Nephron progenitor cell (in vitro differentiated cells): Measurements from ENCODE around the gene NRP2.
A peak's percentile ranks its signal among the peaks of the same experiment; 100 is the strongest.

ENCODE experiments used
- DNase-seq: peaks from one replicate; pipeline ENCODE4 v3.0.0; 2021
- H3K27ac Mint-ChIP-seq: 2 replicates; pipeline ENCODE4 v1.8.0; 2021; ENCODE audit warnings: mild to moderate bottlenecking, moderate library complexity, mixed read lengths
- H3K27me3 Mint-ChIP-seq: 2 replicates; pipeline ENCODE4 v1.8.0; 2021; ENCODE audit warnings: mild to moderate bottlenecking, low read depth, mixed read lengths; ENCODE audit not compliant: poor library complexity
- H3K36me3 Mint-ChIP-seq: 2 replicates; pipeline ENCODE4 v1.8.0; 2021; ENCODE audit warnings: low read depth, mixed read lengths
- H3K4me1 Mint-ChIP-seq: 2 replicates; pipeline ENCODE4 v1.8.0; 2021; ENCODE audit warnings: mixed read lengths
- H3K4me3 Mint-ChIP-seq: 2 replicates; pipeline ENCODE4 v1.8.0; 2021; ENCODE audit warnings: mild to moderate bottlenecking, moderate library complexity, mixed read lengths
- H3K9me3 Mint-ChIP-seq: 2 replicates; pipeline ENCODE4 v1.8.0; 2021; ENCODE audit warnings: mild to moderate bottlenecking, moderate library complexity, mixed read lengths
- TF ChIP-seq, protein P1 (sequence below): fragments of 200-600 bp; sonication (generic); IDR thresholded peaks from 2 replicates; pipeline ENCODE4 v1.5.0; 2021; ENCODE audit warnings: antibody characterized with exemption

The NRP2 gene

DNA sequence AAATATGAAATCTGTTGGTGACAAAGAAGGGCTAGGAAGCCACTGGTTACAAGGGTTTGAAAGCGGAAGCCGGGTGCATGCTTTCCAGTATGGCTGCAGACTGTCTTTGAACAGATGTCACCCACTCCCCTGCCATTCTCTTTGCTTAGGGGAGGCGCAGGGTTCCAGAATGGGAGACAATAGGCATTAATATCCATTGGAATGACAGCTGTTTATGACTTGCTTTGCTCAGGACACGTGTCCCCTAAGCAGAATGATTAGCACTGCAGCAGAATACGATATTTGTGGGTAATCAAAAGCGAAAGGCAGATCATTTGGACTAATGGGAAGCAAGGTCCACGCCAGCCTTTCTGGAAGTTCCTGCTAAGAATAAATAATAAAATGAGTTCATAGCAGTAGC lies 25.8 kb upstream of the NRP2 start:
- TF ChIP-seq, protein P1, sequence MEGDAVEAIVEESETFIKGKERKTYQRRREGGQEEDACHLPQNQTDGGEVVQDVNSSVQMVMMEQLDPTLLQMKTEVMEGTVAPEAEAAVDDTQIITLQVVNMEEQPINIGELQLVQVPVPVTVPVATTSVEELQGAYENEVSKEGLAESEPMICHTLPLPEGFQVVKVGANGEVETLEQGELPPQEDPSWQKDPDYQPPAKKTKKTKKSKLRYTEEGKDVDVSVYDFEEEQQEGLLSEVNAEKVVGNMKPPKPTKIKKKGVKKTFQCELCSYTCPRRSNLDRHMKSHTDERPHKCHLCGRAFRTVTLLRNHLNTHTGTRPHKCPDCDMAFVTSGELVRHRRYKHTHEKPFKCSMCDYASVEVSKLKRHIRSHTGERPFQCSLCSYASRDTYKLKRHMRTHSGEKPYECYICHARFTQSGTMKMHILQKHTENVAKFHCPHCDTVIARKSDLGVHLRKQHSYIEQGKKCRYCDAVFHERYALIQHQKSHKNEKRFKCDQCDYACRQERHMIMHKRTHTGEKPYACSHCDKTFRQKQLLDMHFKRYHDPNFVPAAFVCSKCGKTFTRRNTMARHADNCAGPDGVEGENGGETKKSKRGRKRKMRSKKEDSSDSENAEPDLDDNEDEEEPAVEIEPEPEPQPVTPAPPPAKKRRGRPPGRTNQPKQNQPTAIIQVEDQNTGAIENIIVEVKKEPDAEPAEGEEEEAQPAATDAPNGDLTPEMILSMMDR, result no peak
- no peak for DNase-seq
- Mint-ChIP-seq H3K4me3 (peak overlapping the region; percentile 44), H3K27ac (peak overlapping the region; percentile 81), H3K36me3 (no peaks in the 10 kb centered on the region), H3K4me1 (peaks cover 59% of the 10 kb centered on the region), H3K27me3 (peaks cover 3% of the 10 kb centered on the region), H3K9me3 (no peaks in the 10 kb centered on the region)

DNA sequence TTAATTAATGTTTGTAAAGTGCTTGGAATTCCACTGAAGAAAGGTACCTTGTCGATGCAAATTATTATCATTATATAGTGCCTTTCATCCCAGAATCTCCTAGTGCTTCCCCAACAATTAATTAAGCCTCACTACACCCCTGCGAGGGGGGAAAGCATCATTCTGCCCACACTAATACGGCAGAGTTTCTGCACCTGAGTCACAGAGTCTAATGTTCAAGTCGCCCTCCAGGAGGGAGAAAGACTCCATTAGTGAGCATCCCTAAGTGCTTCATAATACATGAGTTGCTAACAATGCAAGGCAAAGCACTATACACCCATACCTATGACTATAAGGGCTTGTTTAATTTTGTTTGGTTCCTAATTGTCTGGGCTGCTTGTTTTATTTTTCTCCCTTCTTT lies 25.4 kb upstream of the NRP2 start:
- peaks cover 3% of the 10 kb centered on the region for H3K27me3 Mint-ChIP-seq
- H3K36me3 Mint-ChIP-seq, result no peaks in the 10 kb centered on the region
- no peak overlapping the region for H3K4me3 Mint-ChIP-seq

DNA sequence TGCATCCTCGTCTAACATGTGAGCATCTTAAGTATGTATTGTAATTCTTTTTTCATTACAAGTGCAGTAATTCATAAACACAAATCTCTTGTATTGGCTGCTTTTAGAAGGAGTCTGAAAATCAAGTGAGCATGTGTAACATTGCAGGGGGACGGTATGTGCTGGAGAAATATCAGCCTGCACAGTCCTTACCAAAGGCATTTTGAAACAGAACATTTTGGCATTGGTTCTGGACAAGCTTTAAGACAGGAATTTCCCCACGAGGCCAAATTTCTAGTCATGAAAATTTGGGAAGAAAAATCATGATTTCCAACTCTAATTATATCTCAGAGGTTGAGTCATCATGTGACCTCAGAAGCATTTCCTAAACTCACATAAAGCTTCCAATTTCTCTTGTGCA lies 24.7 kb upstream of the NRP2 start:
- TF ChIP-seq, protein P1, result no peak
- peaks cover 61% of the 10 kb centered on the region for H3K4me1 Mint-ChIP-seq
- no peak for DNase-seq
- H3K4me3 Mint-ChIP-seq, result no peak overlapping the region
- no peaks in the 10 kb centered on the region for H3K36me3 Mint-ChIP-seq
- H3K27ac Mint-ChIP-seq, result no peak overlapping the region
- H3K27me3 Mint-ChIP-seq, result peaks cover 8% of the 10 kb centered on the region
- H3K9me3 Mint-ChIP-seq, result no peaks in the 10 kb centered on the region

More for the DNA sequence above, 25.4 kb upstream of the NRP2 start:
- TF ChIP-seq, protein P1, result no peak
- H3K27ac Mint-ChIP-seq, result no peak overlapping the region
- no peaks in the 10 kb centered on the region for H3K9me3 Mint-ChIP-seq
- H3K4me1 Mint-ChIP-seq, result peaks cover 57% of the 10 kb centered on the region
- no peak for DNase-seq

DNA sequence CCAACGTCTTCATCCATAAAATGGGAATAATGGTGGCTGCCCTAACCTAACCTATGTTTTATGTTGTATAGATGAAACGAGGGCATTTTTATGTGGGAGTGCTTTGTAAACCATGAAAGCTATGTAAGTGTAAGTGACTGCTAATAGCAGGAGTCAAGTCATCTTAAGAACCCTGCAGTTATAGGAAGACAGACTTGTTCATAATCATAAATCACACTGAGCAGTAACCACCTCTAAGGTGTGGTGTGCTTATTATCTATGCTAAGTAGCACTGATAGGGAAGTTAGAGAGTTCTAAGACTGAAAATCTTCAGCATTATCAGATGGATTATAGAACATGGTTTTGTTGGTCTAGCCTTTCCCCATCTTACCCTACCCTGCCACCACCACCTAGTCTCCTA lies 24.2 kb upstream of the NRP2 start:
- Mint-ChIP-seq H3K4me1 (peaks cover 63% of the 10 kb centered on the region), H3K9me3 (no peaks in the 10 kb centered on the region), H3K36me3 (no peaks in the 10 kb centered on the region), H3K27me3 (peaks cover 8% of the 10 kb centered on the region), H3K4me3 (no peak overlapping the region), H3K27ac (no peak overlapping the region)
- TF ChIP-seq, protein P1, result no peak
- DNase-seq, result no peak

DNA sequence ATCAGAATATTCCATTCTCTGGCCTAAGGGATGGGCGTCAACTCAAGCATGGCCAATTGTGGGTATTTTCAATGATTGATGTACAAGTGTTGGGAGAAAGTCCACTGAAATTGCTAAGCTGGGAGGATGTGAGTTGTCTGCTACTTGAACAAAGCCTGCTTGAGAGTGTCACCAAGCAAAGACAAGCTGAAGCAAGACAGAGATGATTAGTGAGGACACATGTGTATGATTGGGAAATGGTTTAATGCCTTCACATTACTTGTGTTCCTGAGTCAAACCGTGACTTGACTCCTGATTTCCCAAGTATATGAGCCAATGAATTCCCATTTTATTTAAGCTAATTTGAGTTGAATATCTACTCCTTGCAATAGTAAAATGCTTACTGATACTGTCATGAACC lies 23.7 kb upstream of the NRP2 start:
- TF ChIP-seq, protein P1, result no peak
- Mint-ChIP-seq H3K36me3 (no peaks in the 10 kb centered on the region), H3K27ac (no peak overlapping the region), H3K4me1 (peaks cover 63% of the 10 kb centered on the region), H3K4me3 (no peak overlapping the region), H3K9me3 (no peaks in the 10 kb centered on the region), H3K27me3 (peaks cover 13% of the 10 kb centered on the region)
- no peak for DNase-seq

DNA sequence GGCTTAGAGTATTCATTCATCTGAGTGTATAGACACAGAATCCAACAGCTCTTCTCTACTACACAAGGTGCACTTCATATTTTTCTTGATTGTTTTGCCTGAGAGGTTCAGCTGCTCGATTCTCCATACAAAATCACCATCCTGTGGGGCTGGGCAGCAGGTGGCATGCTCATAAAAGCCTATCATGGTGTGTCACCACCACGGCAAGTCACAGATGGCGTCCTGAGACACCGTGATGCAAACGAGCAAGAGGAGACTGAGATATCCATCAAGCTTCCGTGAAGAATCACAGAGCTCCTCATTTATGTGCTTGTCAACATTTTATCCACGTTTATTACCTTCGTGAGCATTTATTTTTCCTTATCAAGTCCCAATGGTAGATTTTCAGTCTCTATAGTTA lies 22.4 kb upstream of the NRP2 start:
- Mint-ChIP-seq H3K27ac (no peak overlapping the region), H3K4me1 (peaks cover 63% of the 10 kb centered on the region), H3K36me3 (no peaks in the 10 kb centered on the region), H3K4me3 (no peak overlapping the region), H3K27me3 (peaks cover 9% of the 10 kb centered on the region), H3K9me3 (no peaks in the 10 kb centered on the region)
- DNase-seq, result no peak
- TF ChIP-seq, protein P1, result no peak
